ENCODE measurements around the gene SH2D3A. TPM values are rescaled to one million over a fixed set of nuclear protein-coding genes. Genes with fewer than 3 reads are reported as not detected.

Gene SH2D3A
- total and polyA plus RNA-seq, 10 donors = 7.5 to 17.1 (median 10.2) TPM

GRCh38 chr19:6729573-6730152 lies 37.6 kb downstream of the SH2D3A start:
- WGBS, 5 donors = 94 to 98% (median 95%) methylated on average over 23 of the region's 23 CpGs
- Histone ChIP-seq H3K27ac (no peak overlapping the region), H3K9me3 (no peaks in the 10 kb centered on the region), H3K36me3 (peaks cover 0 to 53% (median 27%) of the 10 kb centered on the region in 6 donors), H3K4me1 (peaks cover 3 to 51% (median 28%) of the 10 kb centered on the region in 6 donors), H3K27me3 (replicated peaks in 1 of 7) (no peaks in the 10 kb centered on the region), H3K4me3 (no peak overlapping the region)
- no peak for DNase-seq
- TF ChIP-seq POLR2A (IDR thresholded peaks at IDR 0.05) = no peak
- peak in 1 of 3 donors; percentile 27 for TF ChIP-seq POLR2AphosphoS5 (IDR thresholded peaks at IDR 0.05)
- TF ChIP-seq CTCF (IDR thresholded peaks at IDR 0.05 in 8 of 11, conservative IDR thresholded peaks at IDR 0.05 in 3 of 11) = no peak
- intact Hi-C loops (cut with DNase I; ENCODE audit: low total_unique reads) = loop anchor here (10.0 kb wide), 1 partner anchor 85 kb away; no protein-coding TSS in a partner anchor

GRCh38 chr19:6728346-6728745 lies 38.9 kb downstream of the SH2D3A start:
- Histone ChIP-seq H3K27ac (peak overlapping the region in 7 of 8 donors; percentile 7 to 84 (median 63)), H3K9me3 (no peaks in the 10 kb centered on the region)
- peak; percentile 88 for DNase-seq

GRCh38 chr19:6725513-6726231 lies 41.6 kb downstream of the SH2D3A start:
- intact Hi-C loops (cut with DNase I; ENCODE audit: low total_unique reads) = loop anchor here (10.0 kb wide), 1 partner anchor 81 kb away; no protein-coding TSS in a partner anchor
- whole genome bisulfite sequencing, 5 donors = 89 to 94% (median 91%) methylated on average over 16 of the region's 16 CpGs

More at GRCh38 chr19:6728346-6728745, 38.9 kb downstream of the SH2D3A start:
- WGBS, 5 donors = 12 to 16% (median 12%) methylated on average over 8 of the region's 8 CpGs
- Histone ChIP-seq H3K36me3 (peaks cover 0 to 40% (median 24%) of the 10 kb centered on the region in 6 donors), H3K4me3 (peak overlapping the region in 1 of 8 donors; percentile 7), H3K4me1 (peaks cover 4 to 54% (median 32%) of the 10 kb centered on the region in 6 donors), H3K27me3 (replicated peaks in 1 of 7) (no peaks in the 10 kb centered on the region)
- TF ChIP-seq POLR2A (IDR thresholded peaks at IDR 0.05) (no peak), POLR2AphosphoS5 (IDR thresholded peaks at IDR 0.05) (peak; percentile 44 to 60 (median 51)), CTCF (IDR thresholded peaks at IDR 0.05 in 8 of 11, conservative IDR thresholded peaks at IDR 0.05 in 3 of 11) (no peak)
- intact Hi-C loops (cut with DNase I; ENCODE audit: low total_unique reads) = loop anchor here (10.0 kb wide), 1 partner anchor 84 kb away; no protein-coding TSS in a partner anchor

More at GRCh38 chr19:6725513-6726231, 41.6 kb downstream of the SH2D3A start:
- H3K27ac ChIP-seq = no peak overlapping the region
- H3K9me3 ChIP-seq = no peaks in the 10 kb centered on the region
- H3K36me3 ChIP-seq = peaks cover 0 to 13% (median 2%) of the 10 kb centered on the region in 6 donors
- TF ChIP-seq POLR2AphosphoS5 (IDR thresholded peaks at IDR 0.05) (no peak), CTCF (IDR thresholded peaks at IDR 0.05 in 8 of 11, conservative IDR thresholded peaks at IDR 0.05 in 3 of 11) (no peak), POLR2A (IDR thresholded peaks at IDR 0.05) (no peak)
- H3K4me3 ChIP-seq = no peak overlapping the region
- H3K27me3 ChIP-seq (replicated peaks in 1 of 7) = no peaks in the 10 kb centered on the region
- DNase-seq = no peak
- peaks cover 8 to 80% (median 55%) of the 10 kb centered on the region in 6 donors for H3K4me1 ChIP-seq

Data from spleen (tissue), 11 donors.